DMS 273 treated with DMSO at 0.1 percent for 48 hours (cell line): ENCODE results near the gene CAPN7.

ENCODE experiments used
- DNase-seq: peaks from one replicate; lab custom pipeline; 2025; lab: John Stamatoyannopoulos, UW

Gene CAPN7

DNA sequence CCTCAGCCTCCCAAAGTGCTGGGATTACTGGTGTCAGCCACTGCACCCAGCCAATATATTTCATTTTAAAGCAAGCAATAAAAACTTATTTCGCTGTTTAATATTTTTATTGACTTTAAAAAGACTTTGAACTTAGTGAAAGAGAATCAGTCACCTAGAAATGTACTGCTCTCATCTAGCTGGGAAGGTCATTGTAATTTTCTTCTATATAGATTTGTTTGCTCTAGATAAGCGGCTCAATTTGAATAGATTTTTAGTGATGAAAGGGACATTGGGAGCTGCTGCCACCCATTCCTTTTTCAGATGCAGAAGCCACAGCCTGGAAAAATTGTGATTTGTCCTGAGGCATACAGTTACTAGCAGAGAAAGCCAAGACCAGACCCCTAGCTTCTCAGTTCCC, 40.1 kb downstream of the CAPN7 start:
- no peak for DNase-seq

DNA sequence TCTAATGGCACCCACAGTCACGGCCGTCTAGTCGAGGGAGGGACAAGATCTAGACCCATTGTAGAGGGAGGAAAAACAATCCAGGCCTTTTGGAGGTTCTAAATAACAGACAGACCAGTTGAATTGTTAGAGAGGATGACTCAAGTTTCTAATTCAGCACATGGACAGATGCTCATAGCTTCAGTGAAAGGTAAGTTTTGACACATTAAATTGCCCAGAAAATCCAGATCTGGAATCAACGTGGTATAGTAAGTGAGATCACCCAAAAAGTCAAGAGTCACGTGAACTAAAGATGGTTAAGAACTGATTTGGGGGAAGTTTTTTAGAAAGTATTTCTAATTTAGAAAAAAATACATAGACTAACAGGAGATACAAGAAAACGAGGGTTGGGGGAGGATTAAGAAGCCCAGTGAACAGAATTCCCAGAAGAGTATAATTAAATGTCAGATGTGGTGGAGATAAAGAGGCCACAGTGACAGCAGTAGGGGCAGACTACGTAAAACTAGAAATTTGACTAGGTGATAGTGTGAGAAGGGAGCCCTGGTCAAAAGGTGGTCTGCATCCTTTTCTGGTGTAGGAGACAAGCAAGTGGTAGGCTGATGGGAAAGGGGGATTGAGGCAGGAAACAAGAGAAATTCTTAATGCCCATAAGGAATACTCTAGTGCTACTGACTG, 47.1 kb downstream of the CAPN7 start:
- DNase-seq = no peak

DNA sequence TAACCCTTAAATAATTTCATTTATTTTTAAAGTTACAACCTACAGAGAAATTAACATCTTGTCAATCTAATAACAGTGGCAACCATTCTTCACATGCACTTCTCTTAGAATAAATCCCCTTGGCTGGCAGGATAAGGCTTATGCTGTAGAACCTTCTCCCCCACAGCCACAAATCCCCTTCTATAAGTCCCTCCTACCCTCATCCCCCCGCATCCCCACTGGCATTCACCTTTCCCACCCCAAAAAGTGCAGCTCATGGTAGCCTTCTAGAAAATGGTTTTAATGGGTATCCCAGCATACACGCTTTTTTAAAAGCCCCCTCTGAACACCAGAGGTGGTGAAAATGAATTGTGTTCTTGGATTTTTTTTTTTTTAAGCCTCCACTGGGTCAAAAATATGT, 49.2 kb downstream of the CAPN7 start:
- DNase-seq = no peak

DNA sequence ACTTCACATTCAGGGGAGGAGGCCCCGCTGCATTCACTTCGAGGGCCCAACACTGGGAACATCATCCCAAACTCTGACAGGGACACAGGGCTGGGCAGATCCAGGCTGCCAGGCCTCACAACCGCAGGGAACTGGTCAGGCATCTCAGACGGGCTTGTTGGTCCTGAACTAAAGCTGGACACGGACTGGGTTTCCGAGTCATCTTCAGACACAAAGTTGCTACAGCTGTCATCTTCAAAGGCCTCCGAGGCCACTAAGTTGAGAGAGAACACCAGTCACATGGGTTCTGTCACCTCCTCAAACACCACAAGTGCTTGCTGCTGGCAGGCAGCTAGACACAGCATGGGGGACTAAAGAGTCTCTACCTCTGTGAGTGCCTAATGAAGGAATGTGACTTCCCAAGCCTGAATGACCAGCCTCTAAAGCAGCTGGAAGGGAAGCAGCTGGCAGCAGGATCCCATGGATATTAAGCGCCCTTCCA, 50.9 kb downstream of the CAPN7 start:
- no peak for DNase-seq

DNA sequence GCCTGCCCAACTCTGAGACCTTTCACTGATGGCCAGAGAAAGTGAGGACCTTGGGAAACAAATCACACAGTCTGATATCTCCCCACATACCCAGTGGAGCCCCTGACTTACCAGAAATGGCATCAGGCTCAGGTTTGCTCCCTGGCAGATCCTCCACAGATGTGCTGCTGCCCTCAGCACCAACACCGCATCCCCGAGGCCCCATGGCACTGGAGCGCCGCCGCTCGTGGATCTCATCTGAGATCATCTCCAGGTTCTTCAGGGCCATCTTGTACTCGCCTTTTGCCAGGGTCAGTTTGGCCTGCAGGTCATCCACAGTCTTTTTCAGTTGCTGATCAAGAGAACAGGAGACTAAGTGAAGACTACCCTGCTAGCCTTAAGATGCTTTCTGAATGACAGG, 52.7 kb downstream of the CAPN7 start:
- DNase-seq = no peak

DNA sequence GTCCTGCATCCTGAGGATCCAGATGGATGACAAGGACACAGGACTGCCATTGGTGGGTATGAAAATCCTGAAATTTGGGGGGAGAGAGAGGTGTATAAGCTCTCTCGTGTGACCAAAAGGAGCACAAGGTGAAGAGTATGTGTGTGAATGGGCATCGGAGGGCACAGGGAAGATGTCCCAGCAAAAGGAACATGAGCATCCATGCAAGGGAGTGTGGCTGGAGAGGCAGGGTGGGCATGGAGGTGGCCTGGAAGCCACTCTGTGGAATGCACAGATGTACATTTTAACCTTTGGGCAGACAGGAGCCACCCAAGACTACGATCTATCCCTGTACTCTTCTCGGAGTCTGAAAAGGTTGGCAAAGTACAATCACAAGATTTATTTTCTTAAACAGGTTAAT, 54.5 kb downstream of the CAPN7 start:
- DNase-seq = no peak

DNA sequence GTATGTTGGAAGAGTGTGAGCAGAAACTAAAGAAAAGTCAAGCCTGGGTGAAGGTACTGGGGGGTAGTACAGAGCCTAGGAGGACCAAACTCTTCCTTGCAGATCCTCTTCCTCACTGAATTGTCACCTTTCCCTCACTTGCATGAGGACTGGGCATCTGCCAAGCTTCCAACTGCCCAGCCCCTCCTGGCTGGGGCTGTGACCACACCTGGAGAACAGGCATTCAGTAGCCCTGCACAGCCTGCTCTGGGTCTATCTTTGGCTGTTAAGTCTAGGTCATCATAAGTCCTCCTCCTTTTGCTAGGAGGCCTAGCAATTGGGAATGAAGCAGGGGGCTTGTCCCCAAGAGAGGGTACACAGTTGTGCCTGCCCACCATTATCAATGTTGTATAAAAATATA, 55.2 kb downstream of the CAPN7 start:
- no peak for DNase-seq

DNA sequence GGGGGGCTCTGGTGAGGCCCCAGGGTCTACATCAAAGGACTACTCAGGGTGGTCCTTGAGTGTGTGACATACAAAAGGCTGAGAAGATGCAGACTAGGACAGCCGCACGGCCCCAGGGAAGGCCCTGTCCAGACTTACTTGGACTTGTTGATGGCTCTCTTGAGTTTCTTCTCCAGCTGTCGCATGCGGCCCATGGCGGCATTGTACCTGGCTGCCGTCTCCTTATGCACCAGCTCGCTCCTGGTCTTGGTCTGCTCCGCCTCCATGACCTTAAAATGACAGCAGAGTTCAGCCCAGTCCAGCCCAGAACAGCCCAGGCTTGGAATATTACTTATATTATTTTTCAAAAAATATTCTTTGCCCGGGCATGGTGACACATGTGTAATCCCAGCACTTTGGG, 56.0 kb downstream of the CAPN7 start:
- no peak for DNase-seq

DNA sequence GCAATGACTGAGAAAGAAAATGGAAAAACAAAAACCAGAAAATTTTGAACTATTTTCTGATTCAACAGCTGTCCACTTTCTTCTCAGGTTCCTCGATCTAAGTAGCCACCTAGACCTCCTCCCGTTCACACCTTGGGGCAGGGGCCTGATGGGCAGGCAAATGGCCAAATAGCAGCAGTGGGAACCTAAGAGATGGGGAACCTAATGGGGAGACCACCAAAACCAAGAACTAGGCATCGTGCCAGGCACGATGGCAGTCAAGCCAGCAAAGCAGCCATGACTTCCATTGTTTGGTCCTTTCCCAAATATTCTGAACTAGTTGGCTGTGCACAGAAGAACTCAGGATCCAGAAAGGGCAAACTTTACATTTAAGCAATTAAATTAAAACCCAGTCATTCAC, 57.1 kb downstream of the CAPN7 start:
- DNase-seq = no peak

DNA sequence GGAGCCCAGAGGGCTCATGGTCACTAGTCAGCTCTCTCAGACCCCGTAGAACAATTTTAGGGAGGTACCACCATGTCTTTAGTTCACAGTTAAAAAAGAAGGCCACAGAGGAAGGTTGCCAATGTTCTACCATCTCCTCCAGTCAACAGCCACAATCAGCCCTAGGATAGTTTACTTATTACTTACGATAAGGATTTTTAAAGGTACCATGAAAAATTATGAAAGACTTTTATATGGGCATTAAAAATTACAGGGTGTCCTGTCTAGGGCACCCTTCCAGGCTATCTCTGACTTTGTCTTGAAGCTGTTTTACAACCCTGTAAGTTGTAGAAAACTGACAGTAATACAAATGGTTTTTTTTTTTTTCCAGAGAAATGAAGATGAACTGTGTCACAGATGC, 57.9 kb downstream of the CAPN7 start:
- no peak for DNase-seq

DNA sequence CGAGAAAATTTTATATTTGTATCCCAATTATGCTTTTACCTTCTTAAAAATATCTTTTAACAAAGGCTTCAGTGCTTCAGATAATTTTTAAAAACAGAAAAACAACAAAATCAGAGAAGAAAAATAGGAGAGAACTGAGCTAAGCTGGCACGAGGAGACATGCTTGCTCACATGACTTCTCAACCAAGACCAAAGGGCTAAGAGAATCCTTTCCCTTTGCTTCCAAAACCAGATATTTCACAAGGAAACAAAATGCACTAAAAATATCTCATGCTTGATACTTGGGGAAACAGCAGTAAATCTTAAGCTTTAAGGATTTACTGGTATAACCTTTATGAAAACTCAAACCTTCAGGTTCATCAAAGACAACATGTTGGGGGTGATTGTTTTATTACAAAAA, 58.4 kb downstream of the CAPN7 start:
- no peak for DNase-seq

DNA sequence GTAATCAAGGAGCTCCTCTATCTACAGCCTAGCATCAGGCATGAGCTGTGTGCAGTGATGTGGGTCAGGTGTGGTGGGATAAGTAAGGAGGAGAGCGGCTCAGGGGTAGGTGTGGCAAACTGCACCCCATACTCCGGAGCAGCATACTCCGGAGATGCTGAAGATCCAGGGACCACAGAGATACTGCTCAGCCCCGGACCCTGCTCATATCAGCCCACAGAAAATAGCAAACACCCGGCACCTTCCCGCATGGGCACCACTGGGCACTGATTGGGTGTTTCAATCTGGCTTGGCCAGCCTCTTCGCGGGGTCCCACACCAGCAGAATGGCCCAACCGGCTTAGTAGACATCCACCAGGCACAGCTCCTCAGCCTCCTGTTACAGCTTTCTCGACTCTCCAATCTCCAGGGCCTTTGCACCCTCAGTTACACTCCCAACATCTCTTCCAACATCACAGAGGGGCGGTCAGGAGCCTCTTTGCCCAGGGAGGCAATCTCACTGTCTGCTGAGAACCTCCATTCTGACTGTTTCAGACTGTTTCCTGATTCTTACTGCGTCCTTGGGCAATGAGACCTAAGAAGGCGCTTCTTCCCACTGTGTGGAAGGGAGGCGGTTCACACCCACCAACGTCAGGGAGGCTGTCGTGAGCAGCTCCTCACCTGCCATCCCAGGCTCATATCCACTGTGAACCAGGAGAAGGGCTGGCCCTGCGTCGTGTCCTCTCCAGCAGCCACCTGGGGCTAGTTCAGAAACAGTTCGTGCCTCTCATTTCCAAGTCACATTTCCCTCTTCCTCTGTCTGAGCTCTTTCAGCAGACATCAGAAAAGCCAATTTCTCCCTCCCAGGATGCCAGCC, 59.8 kb downstream of the CAPN7 start:
- DNase-seq = no peak

DNA sequence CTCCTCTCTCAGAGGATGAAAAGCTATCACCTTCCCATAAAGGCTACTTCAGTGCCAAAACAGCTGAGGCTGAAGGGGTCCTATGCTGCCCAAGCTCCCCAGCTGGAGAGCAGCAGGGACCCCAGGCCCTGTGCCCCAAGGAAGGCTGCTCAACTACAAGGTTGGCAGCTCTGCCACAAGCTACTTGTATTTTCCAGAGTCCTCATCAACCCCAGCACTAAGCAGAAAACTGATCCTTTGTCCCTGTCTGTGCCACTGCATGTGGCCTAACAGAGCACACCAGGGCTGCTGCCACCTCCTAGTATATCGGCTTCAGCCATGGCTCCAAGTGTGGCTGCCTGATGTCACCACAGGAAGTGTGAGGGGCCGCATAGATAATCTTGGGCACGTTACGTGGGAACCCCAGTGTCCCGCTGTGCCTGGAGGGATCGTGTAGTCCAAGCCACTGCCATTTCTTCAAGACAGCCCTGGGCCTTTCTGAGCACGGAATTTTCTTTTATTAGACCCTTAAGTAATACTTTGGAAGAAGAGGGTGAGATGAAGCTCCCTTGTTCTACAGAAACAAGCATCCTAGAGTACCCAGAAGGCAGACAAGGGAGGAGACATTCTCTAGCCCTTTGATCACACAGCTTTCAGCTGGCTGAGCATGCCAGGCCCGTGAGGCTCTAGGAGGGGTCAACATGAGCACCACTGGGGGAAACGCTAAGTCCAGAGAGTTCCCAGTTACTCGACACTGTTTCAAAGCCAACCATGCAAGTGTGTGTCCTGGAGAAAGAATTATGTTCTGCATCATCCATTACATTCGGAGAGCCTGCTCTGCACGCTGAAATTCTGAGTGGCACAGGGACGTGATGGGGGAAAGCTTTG, 60.7 kb downstream of the CAPN7 start:
- no peak for DNase-seq

DNA sequence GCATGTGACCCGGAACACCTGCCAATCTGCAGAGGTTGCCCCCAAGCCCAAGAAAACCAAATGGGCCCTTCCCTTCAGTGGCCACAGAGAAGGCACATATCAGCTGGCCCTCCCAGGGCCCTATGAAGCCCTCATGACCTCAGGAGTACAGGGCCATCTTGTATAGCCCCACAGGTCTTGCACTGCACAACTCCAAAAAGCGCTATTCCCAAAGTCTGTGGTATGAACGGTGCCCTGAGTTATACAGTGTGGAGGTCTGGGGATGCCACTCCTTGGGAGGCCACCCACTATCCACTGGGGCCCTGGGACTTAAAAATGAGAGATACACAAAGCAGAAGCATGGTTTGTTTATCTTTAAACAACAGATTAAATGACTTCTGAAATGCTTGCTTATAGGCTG, 61.5 kb downstream of the CAPN7 start:
- DNase-seq = no peak

DNA sequence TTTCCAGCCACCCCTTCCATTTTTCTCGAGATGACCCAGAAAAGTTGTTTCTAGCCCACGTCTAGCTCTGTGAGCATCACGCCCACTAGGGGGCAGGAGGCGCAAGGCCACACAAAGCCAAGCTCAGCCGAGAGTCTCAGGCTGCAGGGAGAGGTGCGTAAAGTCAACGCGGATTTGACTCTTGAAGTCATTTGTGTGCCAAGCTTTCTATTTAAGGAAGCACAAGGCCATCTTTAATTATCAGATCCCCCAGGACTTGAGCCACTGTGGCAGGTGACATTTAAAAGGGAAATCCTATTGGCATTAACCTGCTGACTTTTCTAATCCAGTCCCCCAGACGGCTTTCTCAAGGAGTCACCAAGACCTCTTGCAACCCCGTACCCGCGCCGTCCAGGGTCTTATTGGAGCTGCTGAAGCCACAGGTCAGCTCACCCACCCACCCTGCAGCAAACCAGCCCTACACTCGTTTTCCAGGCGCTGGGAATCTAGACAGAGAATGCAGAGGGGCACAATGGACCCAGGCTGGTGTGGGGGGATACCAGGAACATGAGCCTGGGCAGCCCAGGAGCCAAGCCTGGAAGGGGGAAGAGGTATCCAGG, 62.1 kb downstream of the CAPN7 start:
- DNase-seq = peak; percentile 17

DNA sequence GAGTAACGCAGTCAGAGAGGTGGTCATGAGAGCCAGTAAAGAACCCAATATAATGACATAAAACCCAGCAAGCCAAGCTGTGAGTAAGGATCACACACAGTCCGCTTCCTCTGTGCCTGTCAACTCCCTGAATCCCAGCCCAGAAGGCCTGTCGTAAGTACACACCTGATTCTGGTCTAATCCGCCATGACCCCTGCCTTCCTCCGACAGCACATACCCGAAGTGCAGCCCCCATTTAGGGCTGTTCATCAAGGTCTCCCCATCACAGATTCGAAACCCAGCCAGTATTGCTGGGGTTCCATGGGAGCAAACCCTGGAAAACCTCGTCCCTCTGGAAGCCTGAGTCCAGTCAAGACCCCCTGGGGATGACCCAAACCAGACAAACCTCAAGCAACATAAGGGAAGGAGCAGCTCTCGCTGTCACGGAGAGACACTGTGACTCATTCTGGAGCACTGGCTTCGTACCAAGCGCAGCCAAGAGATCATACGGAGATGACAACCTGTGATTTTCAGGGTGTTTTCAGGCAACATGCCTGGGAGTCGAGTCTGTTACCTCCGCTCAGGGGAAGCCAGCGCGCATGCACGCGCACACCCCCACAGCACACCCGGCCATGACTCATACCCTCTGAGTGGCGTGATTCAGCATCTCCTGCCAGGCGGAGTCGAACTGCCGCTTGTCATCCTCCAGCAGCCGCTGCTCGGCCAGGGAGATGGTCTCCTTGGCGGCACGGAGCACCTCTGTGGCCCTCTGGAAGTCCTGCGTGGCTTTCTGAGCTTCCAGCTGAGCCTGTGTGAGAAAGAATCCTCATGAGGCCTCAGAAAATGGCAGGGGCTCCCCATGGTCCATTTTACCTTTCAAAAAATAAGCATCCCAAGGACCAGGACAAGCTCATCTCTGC, 63.3 kb downstream of the CAPN7 start:
- DNase-seq = peak; percentile 51

DNA sequence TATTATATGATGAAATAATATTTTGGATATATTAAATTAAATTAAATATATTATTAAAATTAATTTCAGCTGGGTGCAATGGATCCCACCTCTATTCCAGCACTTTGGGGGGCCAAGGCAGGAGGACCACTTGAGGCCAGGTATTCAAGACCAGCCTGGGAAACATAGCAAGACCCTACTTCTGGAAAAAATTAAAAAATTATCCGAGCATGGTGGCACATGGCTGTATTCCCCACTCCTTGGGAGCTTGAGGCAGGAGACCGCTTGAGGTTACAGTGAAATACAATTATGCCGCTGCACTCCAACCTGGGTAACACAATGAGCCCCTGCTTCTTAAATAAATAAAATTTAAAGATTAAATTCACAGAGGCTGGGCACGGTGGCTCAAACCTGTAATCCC, 65.0 kb downstream of the CAPN7 start:
- no peak for DNase-seq

DNA sequence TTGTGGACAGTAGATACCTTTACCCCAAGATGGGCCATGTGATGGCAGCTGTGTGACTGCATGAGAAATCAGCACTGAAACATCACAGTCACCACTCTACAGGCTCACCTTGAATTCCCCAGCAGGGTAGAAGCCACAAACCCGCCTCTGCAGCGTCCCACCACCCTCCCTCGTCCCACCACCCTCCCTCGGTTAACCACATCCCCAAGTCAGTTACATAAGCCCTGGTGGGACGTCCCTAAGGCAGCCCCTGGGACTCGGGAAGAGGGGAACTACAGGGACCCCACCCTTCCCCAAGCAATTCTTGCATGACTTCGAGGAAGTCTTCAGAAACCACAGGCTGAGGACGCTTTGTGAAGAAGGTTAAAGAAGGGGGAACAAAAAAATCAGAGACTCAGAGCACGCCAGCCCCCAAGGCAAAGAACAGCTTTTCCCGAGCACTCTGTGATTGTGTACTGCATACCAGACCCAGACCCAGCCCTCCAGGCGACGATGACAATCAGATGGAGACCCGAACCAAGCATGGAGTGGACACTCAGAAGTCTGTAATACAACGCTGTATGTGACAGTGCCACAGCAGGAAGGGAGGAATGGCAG, 65.8 kb downstream of the CAPN7 start:
- no peak for DNase-seq

DNA sequence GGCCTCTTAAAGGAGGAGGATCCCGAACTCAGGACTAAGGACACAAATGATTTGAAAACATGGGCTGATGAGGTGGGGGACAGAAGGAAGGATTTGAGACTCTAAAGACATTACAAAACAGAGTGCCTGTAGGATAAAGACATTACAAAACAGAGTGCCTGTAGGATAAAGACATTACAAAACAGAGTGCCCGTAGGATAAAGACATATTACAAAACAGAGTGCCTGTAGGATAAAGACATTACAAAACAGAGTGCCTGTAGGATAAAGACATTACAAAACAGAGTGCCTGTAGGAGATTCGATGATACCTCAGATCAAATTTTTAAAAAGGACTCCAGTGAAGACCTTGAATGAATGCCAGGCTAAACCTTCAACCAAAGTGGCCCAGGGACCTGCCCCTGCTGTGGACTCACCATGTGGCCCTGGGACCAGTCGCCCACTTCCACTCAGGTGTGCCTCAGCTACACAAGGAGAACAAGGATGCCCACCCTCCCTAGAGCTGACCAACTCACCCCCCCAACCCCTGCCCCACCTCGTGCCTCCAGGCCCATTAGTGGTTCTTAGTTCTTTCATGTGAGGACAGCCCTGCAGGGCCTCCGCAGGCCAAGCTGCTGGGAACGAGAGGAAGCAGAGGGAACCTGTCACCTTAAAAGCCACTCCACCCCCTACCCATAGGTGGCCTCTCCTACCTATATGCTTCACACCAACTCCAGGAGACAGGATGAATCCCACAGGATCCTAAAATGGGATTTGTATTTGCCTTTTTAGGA, 66.6 kb downstream of the CAPN7 start:
- no peak for DNase-seq

DNA sequence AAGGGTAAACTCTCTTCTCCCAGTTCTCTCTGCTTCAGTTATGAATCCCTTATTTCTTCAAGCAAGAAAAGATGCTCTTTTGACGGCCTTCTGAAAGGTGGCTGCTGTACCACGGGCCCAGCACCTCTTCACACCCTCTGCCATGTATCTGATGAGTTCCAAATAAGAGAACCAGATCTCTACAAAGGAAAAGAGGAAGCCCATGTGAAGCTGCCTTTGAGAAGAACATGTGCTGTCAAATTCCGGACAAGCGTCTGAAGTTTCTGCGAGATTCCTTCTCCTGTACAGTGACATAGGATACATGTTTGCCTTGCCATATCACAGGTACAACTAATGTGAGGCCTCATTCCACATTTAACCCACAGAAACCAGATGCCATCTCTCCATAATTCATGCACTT, 67.2 kb downstream of the CAPN7 start:
- DNase-seq = no peak
